ENCODE measurements around the gene DDN.

DNA sequence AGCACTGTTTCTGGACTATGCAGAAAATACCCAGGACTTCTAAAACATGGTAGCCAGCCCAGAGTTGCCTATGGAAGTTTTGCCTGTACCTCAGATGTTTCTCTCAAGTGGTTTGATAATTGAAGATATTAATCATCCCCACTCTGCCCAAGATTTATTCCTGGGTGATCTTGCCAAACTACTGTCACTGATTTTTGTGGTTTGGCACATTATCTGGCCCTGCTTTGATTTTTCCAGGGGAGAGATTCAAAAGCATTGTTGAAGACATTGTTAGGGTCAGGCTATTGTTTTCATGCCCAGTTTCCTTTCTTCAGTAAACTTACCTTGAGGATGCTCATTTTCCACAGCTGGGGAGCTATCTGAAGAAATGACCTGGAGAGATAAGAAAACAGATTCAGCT, 13.6 kb upstream of the DDN start:
- no peak for TF ChIP-seq POLR2AphosphoS5 (IDR thresholded peaks at IDR 0.05; ENCODE audit: borderline replicate concordance, low read depth, low read length)
- TF ChIP-seq EZH2 (IDR thresholded peaks at IDR 0.05) = no peak
- TF ChIP-seq FOXP2 (optimal IDR thresholded peaks at IDR 0.05; ENCODE audit: control extremely low read depth, extremely low read length, insufficient read depth) = no peak

All from SK-N-MC (cell line).